Endothelial cell (in vitro differentiated cells): ENCODE results near the gene CTDP1. TPM values are rescaled to one million over a fixed set of nuclear protein-coding genes. Genes with fewer than 3 reads are reported as not detected.

Experiments used
- DNase-seq: peaks from one replicate; pipeline ENCODE4 v3.0.0; 2021; ENCODE audit warnings: low spot score
- H3K27ac Mint-ChIP-seq: one replicate; pipeline ENCODE4 v1.8.0; 2021; ENCODE audit warnings: mixed read lengths, inconsistent platforms; ENCODE audit not compliant: unreplicated experiment
- H3K27me3 Mint-ChIP-seq: one replicate; pipeline ENCODE4 v1.8.0; 2021; ENCODE audit warnings: mild to moderate bottlenecking, moderate library complexity, mixed read lengths, inconsistent platforms; ENCODE audit not compliant: unreplicated experiment
- H3K36me3 Mint-ChIP-seq: one replicate; pipeline ENCODE4 v1.8.0; 2021; ENCODE audit warnings: mild to moderate bottlenecking, low read depth, mixed read lengths, inconsistent platforms; ENCODE audit not compliant: unreplicated experiment
- H3K4me1 Mint-ChIP-seq: one replicate; pipeline ENCODE4 v1.8.0; 2021; ENCODE audit warnings: mild to moderate bottlenecking, mixed read lengths, inconsistent platforms; ENCODE audit not compliant: unreplicated experiment
- H3K4me3 Mint-ChIP-seq: one replicate; pipeline ENCODE4 v1.8.0; 2021; ENCODE audit warnings: mild to moderate bottlenecking, mixed read lengths, inconsistent platforms; ENCODE audit not compliant: unreplicated experiment
- H3K9me3 Mint-ChIP-seq: one replicate; pipeline ENCODE4 v1.8.0; 2021; ENCODE audit warnings: mixed read lengths, inconsistent platforms; ENCODE audit not compliant: unreplicated experiment
- total RNA-seq: library from RNA; stranded (reverse); fragmentation: NEBNext Ultra II Directional; extraction: Animal tissue kit (Norgen Biotek cat#: 25700); gene quantifications from one replicate; pipeline ENCODE4 v1.2.1, GENCODE V29; 2021; ENCODE audit not compliant: unreplicated experiment
- TF ChIP-seq, protein P1 (sequence below): fragments of 200-600 bp; sonication (generic); IDR thresholded peaks from one replicate; pipeline ENCODE4 v1.5.0; 2021; ENCODE audit warnings: antibody characterized with exemption; ENCODE audit not compliant: unreplicated experiment

CTDP1 gene
- total RNA-seq, 1 donor from 2014 or later = 34.2 TPM

DNA sequence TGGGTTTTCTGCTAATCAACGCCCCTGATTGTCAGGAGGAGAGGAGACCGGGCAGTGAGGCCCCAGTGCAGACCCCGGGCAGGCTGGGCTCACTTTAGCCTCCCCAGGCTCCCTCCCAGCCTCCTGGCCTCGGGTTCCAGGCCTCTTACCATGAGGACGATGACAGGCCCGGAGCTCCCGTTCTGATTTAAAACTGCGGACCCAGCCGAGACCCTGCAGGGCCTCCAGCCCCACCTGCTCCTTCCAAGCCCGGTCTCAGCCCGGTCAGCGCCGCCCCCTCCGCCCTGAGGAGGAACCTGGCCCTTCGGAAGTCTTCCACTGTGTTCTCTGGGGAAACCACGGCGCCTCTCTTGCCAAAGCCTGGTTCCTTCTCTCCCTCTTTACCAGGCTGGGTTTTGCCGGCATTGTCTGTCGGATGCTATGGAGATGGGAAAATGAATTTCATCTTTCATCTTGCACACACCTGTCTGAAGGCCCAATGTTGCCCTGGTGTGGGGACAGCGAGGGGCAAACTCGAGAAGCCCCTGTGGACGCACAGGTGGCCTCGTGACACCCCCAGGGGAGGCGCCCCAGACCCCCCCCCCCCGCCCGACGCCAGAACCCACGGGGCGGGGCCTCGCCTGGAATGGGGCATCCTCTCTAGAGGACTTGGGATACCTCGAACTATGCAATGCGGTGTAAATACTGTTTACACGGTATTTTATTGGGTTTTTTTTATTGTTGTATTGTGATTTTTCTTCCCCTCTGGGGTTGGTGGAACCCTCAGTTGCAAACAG is 37.7 kb upstream of the CTDP1 start:
- DNase-seq = no peak
- Mint-ChIP-seq H3K9me3 (no peaks in the 10 kb centered on the region), H3K36me3 (no peaks in the 10 kb centered on the region), H3K27me3 (peaks cover 9% of the 10 kb centered on the region), H3K27ac (no peak overlapping the region), H3K4me3 (no peak overlapping the region), H3K4me1 (peaks cover 13% of the 10 kb centered on the region)
- TF ChIP-seq, protein P1, sequence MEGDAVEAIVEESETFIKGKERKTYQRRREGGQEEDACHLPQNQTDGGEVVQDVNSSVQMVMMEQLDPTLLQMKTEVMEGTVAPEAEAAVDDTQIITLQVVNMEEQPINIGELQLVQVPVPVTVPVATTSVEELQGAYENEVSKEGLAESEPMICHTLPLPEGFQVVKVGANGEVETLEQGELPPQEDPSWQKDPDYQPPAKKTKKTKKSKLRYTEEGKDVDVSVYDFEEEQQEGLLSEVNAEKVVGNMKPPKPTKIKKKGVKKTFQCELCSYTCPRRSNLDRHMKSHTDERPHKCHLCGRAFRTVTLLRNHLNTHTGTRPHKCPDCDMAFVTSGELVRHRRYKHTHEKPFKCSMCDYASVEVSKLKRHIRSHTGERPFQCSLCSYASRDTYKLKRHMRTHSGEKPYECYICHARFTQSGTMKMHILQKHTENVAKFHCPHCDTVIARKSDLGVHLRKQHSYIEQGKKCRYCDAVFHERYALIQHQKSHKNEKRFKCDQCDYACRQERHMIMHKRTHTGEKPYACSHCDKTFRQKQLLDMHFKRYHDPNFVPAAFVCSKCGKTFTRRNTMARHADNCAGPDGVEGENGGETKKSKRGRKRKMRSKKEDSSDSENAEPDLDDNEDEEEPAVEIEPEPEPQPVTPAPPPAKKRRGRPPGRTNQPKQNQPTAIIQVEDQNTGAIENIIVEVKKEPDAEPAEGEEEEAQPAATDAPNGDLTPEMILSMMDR = no peak

DNA sequence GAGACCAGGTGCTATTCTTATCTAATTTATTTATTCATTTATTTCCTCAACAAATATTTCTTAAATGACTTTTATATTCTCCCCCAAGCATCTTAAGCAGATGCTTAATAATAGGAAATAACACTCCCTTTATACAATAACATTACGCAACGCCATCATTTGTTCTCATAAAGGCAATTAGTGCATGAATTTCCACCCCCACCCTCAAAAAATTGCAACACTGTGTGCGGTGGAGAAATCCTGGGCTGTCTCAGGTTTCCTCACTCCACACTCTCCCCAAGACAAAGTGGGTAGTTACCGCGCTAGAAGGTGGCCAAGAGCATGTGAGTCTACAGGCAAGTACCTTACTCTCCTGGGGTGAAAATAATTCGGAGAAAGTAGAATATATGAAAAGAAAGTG is 37.0 kb upstream of the CTDP1 start:
- Mint-ChIP-seq H3K4me1 (peaks cover 13% of the 10 kb centered on the region), H3K27ac (no peak overlapping the region), H3K27me3 (peaks cover 9% of the 10 kb centered on the region), H3K4me3 (no peak overlapping the region), H3K9me3 (no peaks in the 10 kb centered on the region), H3K36me3 (no peaks in the 10 kb centered on the region)
- TF ChIP-seq, protein P1 = no peak
- no peak for DNase-seq

DNA sequence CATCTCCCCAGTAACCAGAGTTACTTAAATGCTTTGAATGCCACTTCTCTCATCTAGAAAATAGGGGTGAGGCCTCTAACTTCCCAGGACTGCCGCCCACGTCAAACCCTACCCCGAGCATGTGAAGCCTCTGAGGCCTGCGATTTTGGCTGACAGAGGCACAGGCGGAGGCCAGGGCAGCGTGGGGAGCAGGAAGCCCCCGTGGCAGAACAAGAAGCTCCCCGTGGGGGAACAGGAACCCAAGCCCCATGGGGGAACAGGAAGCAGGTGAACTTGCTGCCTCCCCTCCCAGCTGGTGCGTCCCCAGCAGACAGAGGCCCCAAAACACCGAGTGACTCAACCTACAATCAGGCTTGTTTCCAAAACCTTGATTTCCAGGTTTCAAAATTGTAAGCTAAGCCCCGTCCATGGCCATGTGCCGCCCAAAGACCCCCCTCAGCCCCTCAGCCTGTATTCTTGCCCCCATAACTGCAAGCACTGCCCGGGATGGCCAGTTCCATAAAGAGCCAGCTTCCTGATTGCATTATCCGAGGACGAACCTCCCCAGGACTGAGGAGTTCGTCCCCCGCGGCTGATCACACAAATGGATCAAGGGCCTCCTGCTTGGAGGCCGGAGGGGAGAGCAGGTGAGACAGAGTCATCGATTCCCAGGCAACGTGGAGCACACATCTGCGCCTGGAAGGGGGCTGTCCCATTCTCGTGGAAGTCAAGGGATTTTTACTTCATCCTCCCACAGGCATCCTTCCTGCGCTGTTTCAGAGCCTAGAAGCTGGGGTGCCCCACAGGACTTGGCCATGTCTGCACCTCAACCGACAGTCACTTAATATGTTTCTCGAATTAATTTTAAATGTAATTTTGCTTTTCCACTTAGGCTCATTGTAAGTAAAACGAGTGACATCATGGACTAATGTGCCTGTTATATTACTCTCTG is 36.3 kb upstream of the CTDP1 start:
- Mint-ChIP-seq H3K4me3 (no peak overlapping the region), H3K36me3 (no peaks in the 10 kb centered on the region), H3K27ac (no peak overlapping the region), H3K27me3 (peaks cover 11% of the 10 kb centered on the region), H3K4me1 (peaks cover 13% of the 10 kb centered on the region), H3K9me3 (no peaks in the 10 kb centered on the region)
- TF ChIP-seq, protein P1 = no peak
- no peak for DNase-seq

DNA sequence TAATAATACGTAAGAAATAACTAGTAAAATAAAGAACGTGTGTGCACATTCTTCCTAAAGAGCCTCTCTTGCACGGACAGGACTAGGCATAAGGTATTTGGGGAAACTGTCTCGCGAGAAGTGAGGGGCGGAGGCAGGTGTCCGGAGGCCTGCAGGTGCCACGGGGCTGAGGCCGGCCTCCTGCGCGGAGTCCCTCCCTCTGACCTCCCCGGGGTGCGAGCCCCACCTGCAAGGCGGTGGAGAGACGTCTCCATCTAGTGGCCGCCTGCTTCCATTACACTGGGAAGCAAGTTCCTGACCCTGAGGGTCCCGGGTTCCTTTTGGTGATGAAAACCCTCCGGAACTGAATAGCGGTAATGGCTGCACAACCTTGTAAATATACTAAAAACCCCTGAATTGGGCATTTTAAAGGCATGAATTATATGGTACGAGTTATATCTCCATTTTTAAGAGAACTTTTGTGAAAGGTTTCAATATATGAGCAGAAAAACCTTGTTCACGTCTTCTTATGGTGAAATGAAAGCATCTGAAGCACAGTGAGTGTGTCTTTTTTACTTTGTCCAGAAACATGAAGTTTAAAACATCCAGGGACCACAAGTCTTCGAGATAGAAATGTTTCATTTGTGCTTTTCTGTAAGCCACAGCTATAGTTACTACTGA is 35.5 kb upstream of the CTDP1 start:
- H3K36me3 Mint-ChIP-seq = no peaks in the 10 kb centered on the region
- TF ChIP-seq, protein P1 = peak; percentile 93
- H3K4me3 Mint-ChIP-seq = no peak overlapping the region
- H3K27me3 Mint-ChIP-seq = peaks cover 11% of the 10 kb centered on the region
- H3K9me3 Mint-ChIP-seq = no peaks in the 10 kb centered on the region
- no peak overlapping the region for H3K27ac Mint-ChIP-seq
- DNase-seq = peak; percentile 80
- H3K4me1 Mint-ChIP-seq = peaks cover 13% of the 10 kb centered on the region
